HUES6 (cell line): ENCODE data around the gene CD9.
A peak's percentile ranks its signal among the peaks of the same experiment; 100 is the strongest.
"Not testable (repeated sequence)": the region's sequence is repeated elsewhere in the genome, so short reads cannot be mapped to it uniquely, and the experiment has no call there.

Source experiments
- H3K27ac ChIP-seq: 2 replicates; pipeline ENCODE4 v1.7.0; 2013; ENCODE audit warnings: low read depth, mild to moderate bottlenecking, low read length, inconsistent platforms
- H3K27me3 ChIP-seq: 2 replicates; pipeline ENCODE4 v1.6.1; 2013; ENCODE audit warnings: low read length; ENCODE audit not compliant: control insufficient read depth, insufficient read depth
- H3K36me3 ChIP-seq: 2 replicates; pipeline ENCODE4 v1.6.1; 2013; ENCODE audit warnings: low read length; ENCODE audit not compliant: control insufficient read depth, insufficient read depth
- H3K4me1 ChIP-seq: 2 replicates; pipeline ENCODE4 v1.6.1; 2013; ENCODE audit warnings: low read length; ENCODE audit not compliant: control insufficient read depth, insufficient read depth
- H3K4me3 ChIP-seq: 2 replicates; pipeline ENCODE4 v1.5.1; 2013; ENCODE audit warnings: low read depth, low read length
- H3K9ac ChIP-seq: one replicate; pipeline ENCODE4 v1.6.1; 2013; ENCODE audit warnings: mild to moderate bottlenecking, low read length
- H3K9me3 ChIP-seq: 2 replicates; pipeline ENCODE4 v1.6.1; 2013; ENCODE audit warnings: low read depth, low read length; ENCODE audit not compliant: control insufficient read depth, insufficient read depth

The CD9 gene

DNA sequence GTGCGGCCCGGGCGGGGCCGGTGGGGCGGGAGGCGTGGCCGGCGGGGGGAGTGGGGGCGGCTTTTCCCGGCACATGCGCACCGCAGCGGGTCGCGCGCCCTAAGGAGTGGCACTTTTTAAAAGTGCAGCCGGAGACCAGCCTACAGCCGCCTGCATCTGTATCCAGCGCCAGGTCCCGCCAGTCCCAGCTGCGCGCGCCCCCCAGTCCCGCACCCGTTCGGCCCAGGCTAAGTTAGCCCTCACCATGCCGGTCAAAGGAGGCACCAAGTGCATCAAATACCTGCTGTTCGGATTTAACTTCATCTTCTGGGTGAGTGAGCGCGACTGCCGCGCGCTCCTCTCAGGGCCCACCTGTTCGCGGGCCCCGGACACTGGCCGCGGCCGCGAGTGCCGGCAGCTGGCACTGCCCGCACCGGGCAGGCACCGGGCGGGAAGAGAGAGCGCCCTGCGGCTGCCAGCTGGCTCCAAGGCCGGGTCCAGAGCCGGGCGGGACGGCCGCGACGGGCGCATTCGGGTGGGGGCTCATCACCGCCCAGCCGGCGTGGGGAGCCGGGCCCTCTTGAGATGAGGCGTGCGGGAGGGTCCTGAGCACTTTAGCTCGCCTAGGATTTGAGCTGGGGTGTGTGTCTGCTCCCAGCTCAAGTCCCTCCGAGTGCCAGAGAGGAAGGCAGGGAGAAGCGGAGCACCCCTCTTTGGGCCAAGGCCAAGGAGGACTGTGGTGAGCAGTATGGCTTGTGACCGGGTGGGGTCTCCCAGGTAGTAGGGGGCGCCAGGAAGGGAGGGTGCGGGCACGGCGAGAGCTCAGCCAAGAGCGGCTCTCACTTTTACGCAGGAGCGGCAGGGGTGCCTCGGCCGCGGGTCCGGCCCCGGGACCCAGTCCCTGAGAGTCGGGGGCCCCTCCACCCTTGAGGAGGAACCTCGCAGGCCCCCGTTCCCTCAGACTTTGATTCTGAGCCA is at the start of gene CD9:
Gene CD9 (plus strand): TSS at position 145 of the 957 bp plus-strand sequence. CDS start 100 bp downstream, at position 245.
- Histone ChIP-seq H3K36me3 (peaks cover 14% of the 10 kb centered on the region), H3K27me3 (peaks cover 21% of the 10 kb centered on the region), H3K4me3 (peak within 1 kb of the TSS; percentile 93), H3K9ac (peak within 1 kb of the TSS; percentile 88), H3K9me3 (no peaks in the 10 kb centered on the region), H3K27ac (peak within 1 kb of the TSS; percentile 78), H3K4me1 (peaks cover 74% of the 10 kb centered on the region)

- H3K4me3 ChIP-seq, result no peak overlapping the region
- H3K9me3 ChIP-seq, result no peaks in the 10 kb centered on the region
- no peak overlapping the region for H3K9ac ChIP-seq
Observed at GRCh38 chr12:6154730-6155459, 45.3 kb upstream of the CD9 start.

GRCh38 chr12:6157482-6157881 is 42.7 kb upstream of the CD9 start:
- Histone ChIP-seq H3K27me3 (no peaks in the 10 kb centered on the region), H3K9me3 (no peaks in the 10 kb centered on the region), H3K27ac (no peak overlapping the region), H3K4me3 (no peak overlapping the region), H3K4me1 (no peaks in the 10 kb centered on the region), H3K36me3 (no peaks in the 10 kb centered on the region), H3K9ac (no peak overlapping the region)

More at GRCh38 chr12:6154730-6155459, 45.3 kb upstream of the CD9 start:
- H3K4me1 ChIP-seq, result no peaks in the 10 kb centered on the region
- H3K36me3 ChIP-seq, result no peaks in the 10 kb centered on the region
- no peak overlapping the region for H3K27ac ChIP-seq
- no peaks in the 10 kb centered on the region for H3K27me3 ChIP-seq

GRCh38 chr12:6158255-6158654 is 41.9 kb upstream of the CD9 start:
- Histone ChIP-seq H3K27me3 (no peaks in the 10 kb centered on the region), H3K4me1 (no peaks in the 10 kb centered on the region)

DNA sequence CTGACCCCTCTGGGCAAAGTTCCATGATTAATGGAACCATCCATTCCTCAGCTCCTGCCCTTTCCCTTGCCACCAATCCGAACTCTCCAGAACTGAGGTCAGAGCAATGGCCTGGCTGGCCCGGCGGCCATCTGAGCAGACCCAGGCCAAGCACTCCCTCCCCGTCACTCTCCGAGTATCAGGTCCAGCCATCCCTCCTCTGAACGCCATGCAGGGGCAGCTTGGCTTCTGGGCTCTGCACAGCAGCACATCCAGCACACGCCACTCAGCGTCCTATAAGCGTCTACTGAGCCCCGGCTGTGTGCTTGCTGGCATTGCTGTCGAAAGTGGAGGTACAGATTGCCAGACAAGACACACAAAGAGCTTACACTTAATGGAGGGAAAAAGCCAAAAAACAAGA is 41.5 kb upstream of the CD9 start:
- no peaks in the 10 kb centered on the region for H3K4me1 ChIP-seq
- no peak overlapping the region for H3K4me3 ChIP-seq
- H3K27me3 ChIP-seq, result no peaks in the 10 kb centered on the region
- H3K36me3 ChIP-seq, result no peaks in the 10 kb centered on the region
- H3K27ac ChIP-seq, result no peak overlapping the region
- no peaks in the 10 kb centered on the region for H3K9me3 ChIP-seq
- no peak overlapping the region for H3K9ac ChIP-seq

More at GRCh38 chr12:6158255-6158654, 41.9 kb upstream of the CD9 start:
- Histone ChIP-seq H3K27ac (no peak overlapping the region), H3K9ac (no peak overlapping the region), H3K36me3 (no peaks in the 10 kb centered on the region), H3K9me3 (no peaks in the 10 kb centered on the region), H3K4me3 (no peak overlapping the region)

GRCh38 chr12:6159166-6160011 is 40.8 kb upstream of the CD9 start:
- H3K9ac ChIP-seq, H3K4me3 ChIP-seq, H3K27ac ChIP-seq, H3K4me1 ChIP-seq, H3K36me3 ChIP-seq, H3K27me3 ChIP-seq, H3K9me3 ChIP-seq: not testable (repeated sequence)

- H3K36me3 ChIP-seq, H3K9me3 ChIP-seq, H3K9ac ChIP-seq, H3K27me3 ChIP-seq, H3K4me1 ChIP-seq, H3K4me3 ChIP-seq, H3K27ac ChIP-seq: not testable (repeated sequence)
Observed at GRCh38 chr12:6160049-6160649, 40.1 kb upstream of the CD9 start.

DNA sequence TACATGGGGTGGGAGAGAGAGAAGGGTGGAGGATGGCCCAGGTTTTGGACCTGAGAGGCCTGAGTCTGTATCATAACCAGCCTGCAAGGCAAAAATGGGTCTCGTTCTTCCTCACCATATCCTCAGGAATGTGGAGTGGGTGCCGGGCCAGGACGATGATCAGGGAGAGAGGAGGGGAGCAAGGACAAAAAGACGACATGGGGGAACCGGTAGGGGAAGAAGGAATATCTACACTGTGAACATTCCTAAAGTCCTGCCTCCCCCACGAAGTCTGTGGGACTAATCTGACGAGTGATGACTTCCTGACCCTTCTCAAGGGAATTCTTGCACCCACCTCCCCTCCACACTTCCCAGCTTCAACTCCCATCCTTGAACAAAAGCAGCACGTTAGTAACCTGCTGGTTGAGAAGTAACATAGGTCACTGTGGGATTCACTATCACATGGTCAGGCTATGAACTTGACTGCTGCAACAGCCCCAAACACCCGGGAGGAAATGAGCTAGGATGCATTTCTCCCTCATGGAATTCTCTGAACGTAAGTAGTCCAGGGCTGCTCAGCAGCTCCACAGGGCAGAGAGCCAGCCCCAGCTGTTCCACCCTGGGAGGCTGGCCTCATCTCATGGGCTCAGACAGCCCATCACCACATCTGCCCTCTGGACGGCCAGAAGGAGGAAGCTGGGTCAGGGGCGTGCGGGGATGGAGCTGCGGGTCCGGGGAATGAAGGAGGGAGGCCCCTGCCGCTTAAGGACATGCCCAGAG is 38.9 kb upstream of the CD9 start:
- Histone ChIP-seq H3K9ac (no peak overlapping the region), H3K27ac (no peak overlapping the region), H3K4me3 (no peak overlapping the region), H3K27me3 (no peaks in the 10 kb centered on the region), H3K9me3 (no peaks in the 10 kb centered on the region), H3K36me3 (no peaks in the 10 kb centered on the region), H3K4me1 (no peaks in the 10 kb centered on the region)

DNA sequence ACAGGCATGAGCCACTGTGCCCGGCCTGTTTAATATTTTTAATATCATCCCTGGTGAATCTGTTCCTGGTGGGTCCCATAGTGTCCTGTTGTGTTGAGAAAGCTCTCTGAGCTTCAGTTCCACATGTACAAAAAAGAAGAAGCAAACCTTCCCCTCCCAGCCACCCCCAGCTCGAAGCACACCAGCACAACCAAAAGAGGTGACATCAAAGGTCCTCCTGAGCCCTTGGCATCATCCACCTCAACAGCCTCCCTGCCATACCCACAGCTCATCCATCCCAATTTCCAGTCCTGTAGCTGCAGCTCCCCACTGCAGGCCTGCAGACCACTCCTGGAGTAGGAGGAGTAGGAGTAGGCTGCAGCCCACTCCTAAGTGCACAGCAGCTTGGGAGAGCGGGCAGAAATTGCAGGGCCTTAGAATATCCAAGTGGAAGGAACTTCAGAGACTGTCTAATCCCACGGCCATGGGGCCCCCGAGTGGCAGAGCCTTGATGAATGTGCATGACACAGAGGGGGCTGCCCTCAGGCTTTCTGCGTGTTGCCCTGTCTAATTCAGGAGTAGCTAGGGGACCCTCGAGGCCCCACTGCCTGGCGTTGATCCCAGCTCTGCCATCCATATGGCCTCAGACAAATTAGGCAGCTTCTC is 36.7 kb upstream of the CD9 start:
- peaks cover 4% of the 10 kb centered on the region; the same call in 1 of the 2 replicates for H3K4me1 ChIP-seq
- H3K9me3 ChIP-seq, result no peaks in the 10 kb centered on the region
- H3K36me3 ChIP-seq, result no peaks in the 10 kb centered on the region
- H3K27ac ChIP-seq, result no peak overlapping the region
- H3K27me3 ChIP-seq, result no peaks in the 10 kb centered on the region
- no peak overlapping the region for H3K4me3 ChIP-seq
- H3K9ac ChIP-seq, result no peak overlapping the region
